ENCODE data around the gene FBXW4. TPM values are rescaled to one million over a fixed set of nuclear protein-coding genes. Genes with fewer than 3 reads are reported as not detected.

Gene FBXW4
- total RNA-seq, 4 donors from 2014 or later = 48.4 to 91.6 (median 55.6) TPM

DNA sequence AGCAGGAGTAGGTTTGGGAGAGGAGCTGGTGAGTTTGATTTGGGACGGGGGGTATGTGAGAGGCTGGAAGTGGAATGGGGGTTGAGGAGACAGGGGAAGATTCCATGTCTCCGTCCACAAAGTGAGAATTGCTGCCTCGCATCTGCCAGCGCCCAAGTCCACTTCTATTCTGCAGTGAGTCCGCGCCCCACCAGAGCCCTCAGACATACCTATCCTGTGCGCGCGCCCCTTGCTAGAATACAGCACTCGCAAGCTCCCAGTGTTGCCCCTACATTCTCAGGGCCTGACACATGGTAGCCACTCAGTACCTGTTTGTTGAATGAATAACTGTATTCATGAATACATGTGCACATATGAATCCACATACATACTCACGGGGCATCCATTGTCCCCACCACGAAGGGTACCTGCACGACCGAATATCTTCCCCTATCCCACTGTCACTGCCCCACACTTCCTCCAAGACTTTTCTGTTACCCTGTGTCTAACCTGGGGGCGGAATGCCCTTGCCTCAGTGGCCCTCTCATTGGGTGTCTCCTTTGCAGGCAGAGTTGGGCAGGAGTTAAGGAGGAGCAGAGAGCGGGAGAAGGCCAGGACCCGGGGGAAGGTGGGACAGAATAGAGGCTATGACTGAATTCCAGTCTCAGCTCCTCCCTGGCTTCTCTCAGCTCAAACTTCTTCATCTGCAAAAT lies 126.8 kb downstream of the FBXW4 start:
- H3K36me3 ChIP-seq = no peaks in the 10 kb centered on the region
- H3K9me3 ChIP-seq = no peaks in the 10 kb centered on the region
- H3K27me3 ChIP-seq = peaks cover 67% of the 10 kb centered on the region
- intact Hi-C loops (cut with DNase I; ENCODE audit: low total_unique reads) = loop anchor here (2.0 kb wide), 1 partner anchor 355 kb away; no protein-coding TSS in a partner anchor
- no peak overlapping the region for H3K27ac ChIP-seq
- H3K4me1 ChIP-seq = peaks cover 16 to 23% (median 19%) of the 10 kb centered on the region in 4 donors
- 71 to 86% methylated on average over 4 to 17 of the region's 17 CpGs for WGBS, 2 donors (ENCODE audit: low coverage in 1 of 2)
- DNase-seq = no peak
- no peak overlapping the region for H3K4me3 ChIP-seq
- in situ Hi-C loops (cut with MboI; ENCODE audit: low pct_ligation_motif_present in 1 of 4, low pct_unique_long_range_greater_than_20kb in 1 of 4, low sequenced_read_pairs in 3 of 4) = loop anchor here (10.0 to 25.0 kb wide), 4 partner anchors 256 to 356 kb away; no protein-coding TSS in a partner anchor
- TF ChIP-seq POLR2A (IDR thresholded peaks at IDR 0.05) = no peak
- no peak for TF ChIP-seq POLR2AphosphoS5 (IDR thresholded peaks at IDR 0.05)
- TF ChIP-seq CTCF (IDR thresholded peaks at IDR 0.05) = no peak
- no peak for TF ChIP-seq EP300 (IDR thresholded peaks at IDR 0.05; ENCODE audit: low read depth)

DNA sequence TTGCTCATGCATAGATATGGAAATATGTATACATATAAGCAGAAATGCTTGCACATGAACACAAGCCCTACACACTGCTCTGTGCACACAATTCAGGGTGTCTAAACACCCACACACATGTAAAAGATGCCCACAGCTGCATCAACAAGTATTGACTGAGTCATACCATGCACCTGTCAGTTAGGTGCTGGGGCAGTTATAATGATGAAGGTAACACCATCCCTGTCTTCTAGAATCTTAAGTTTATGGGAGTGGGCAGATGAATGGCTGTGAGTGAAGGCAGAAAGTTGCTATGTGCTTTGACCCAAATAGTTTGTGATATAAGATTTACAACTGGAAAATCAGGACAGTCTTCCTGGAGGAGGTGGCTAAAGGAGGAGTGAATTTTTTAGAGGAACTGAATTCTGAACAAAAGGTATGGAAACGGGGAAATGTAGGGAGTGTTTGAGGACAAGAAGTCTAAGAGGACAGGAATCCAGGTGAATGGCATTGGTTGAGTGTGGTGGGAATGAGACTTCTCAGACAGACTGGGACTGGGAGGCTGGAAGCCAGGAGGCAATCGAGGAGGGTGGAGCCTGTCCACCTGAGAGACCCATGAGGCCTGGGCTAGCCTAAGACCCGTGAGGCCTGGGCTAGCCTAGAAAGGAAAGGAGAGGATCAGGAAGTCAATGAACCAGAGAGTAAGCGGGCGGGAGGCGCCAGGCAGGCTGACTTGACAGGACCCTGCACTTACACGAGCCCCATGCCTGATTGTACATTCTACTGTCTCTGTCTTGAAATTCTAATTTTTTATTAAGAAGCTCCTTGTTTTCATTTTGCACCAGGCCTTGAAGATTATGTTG lies 127.6 kb downstream of the FBXW4 start:
- no peaks in the 10 kb centered on the region for H3K36me3 ChIP-seq
- H3K27ac ChIP-seq = no peak overlapping the region
- intact Hi-C loops (cut with DNase I; ENCODE audit: low total_unique reads) = loop anchor here (2.0 kb wide), 1 partner anchor 355 kb away; no protein-coding TSS in a partner anchor
- peaks cover 69% of the 10 kb centered on the region for H3K27me3 ChIP-seq
- WGBS, 2 donors (ENCODE audit: low coverage in 1 of 2) = 53 to 55% methylated on average over 5 to 7 of the region's 7 CpGs
- TF ChIP-seq POLR2AphosphoS5 (IDR thresholded peaks at IDR 0.05) = no peak
- TF ChIP-seq POLR2A (IDR thresholded peaks at IDR 0.05) = no peak
- no peak for TF ChIP-seq CTCF (IDR thresholded peaks at IDR 0.05)
- TF ChIP-seq EP300 (IDR thresholded peaks at IDR 0.05; ENCODE audit: low read depth) = no peak
- DNase-seq = no peak
- H3K4me1 ChIP-seq = peaks cover 16 to 23% (median 19%) of the 10 kb centered on the region in 4 donors
- no peak overlapping the region for H3K4me3 ChIP-seq
- no peaks in the 10 kb centered on the region for H3K9me3 ChIP-seq
- in situ Hi-C loops (cut with MboI; ENCODE audit: low pct_ligation_motif_present in 1 of 4, low pct_unique_long_range_greater_than_20kb in 1 of 4, low sequenced_read_pairs in 3 of 4) = loop anchor here (10.0 to 25.0 kb wide), 4 partner anchors 255 to 355 kb away; no protein-coding TSS in a partner anchor

DNA sequence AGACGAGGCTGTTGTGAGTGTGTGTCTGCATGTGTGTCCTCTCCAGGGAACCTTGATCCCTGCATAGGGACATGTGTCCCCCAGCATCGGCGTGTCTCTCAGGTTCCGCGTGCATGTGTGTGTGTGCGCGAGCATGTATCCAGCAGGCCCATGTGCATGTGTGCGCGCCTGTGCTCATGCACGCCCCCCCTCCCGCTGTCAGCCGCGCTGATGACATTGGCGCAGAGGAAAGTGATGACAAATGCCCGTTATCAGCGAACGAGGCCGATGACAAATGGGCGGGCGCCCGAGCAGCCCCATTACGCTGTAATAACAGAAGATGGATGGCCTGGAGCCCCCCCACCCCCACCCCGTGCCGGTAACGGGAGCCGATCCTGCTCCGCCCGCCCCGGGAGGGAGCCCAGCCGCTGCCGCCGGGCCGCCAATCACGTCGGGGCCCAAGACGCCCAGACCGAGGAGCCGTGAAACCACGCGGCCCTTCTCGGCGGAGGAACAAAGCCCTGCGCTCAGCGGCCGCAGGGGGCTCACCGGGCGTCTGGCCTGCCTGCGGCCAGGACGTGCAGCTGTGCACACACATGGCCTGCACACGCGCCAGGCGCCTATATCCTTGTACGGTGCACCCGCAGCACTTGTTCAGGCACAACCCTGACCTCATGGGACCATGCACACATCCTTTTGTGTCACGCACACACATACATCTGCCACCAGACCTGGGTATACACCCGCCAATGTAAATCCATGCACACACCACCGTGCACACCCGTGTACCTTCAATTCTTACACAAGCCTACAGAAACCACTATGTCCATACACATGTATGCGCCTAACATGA lies 128.4 kb downstream of the FBXW4 start:
- intact Hi-C loops (cut with DNase I; ENCODE audit: low total_unique reads) = no loop called here

More for the DNA sequence above, 128.4 kb downstream of the FBXW4 start:
- Histone ChIP-seq H3K36me3 (no peaks in the 10 kb centered on the region), H3K27ac (no peak overlapping the region), H3K9me3 (no peaks in the 10 kb centered on the region), H3K4me1 (peaks cover 16 to 23% (median 19%) of the 10 kb centered on the region in 4 donors), H3K27me3 (peaks cover 76% of the 10 kb centered on the region), H3K4me3 (no peak overlapping the region)
- 18 to 50% methylated on average over 2 to 50 of the region's 59 CpGs for WGBS, 2 donors (ENCODE audit: low coverage in 1 of 2)
- in situ Hi-C loops (cut with MboI; ENCODE audit: low pct_ligation_motif_present in 1 of 4, low pct_unique_long_range_greater_than_20kb in 1 of 4, low sequenced_read_pairs in 3 of 4) = loop anchor here (10.0 to 25.0 kb wide), 4 partner anchors 254 to 354 kb away; no protein-coding TSS in a partner anchor
- no peak for TF ChIP-seq CTCF (IDR thresholded peaks at IDR 0.05)
- no peak for TF ChIP-seq POLR2A (IDR thresholded peaks at IDR 0.05)
- TF ChIP-seq POLR2AphosphoS5 (IDR thresholded peaks at IDR 0.05) = no peak
- TF ChIP-seq EP300 (IDR thresholded peaks at IDR 0.05; ENCODE audit: low read depth) = no peak
- no peak for DNase-seq

All from transverse colon (tissue), 4 donors.